ENCODE measurements around the gene SIM2.

GRCh38 chr21:36759348-36760083 lies 60.6 kb downstream of the SIM2 start:
- TF ChIP-seq CTCF (IDR thresholded peaks at IDR 0.05) (no peak), POLR2A (IDR thresholded peaks at IDR 0.05) (no peak), POLR2AphosphoS5 (IDR thresholded peaks at IDR 0.05) (no peak)

Measured in gastroesophageal sphincter (tissue), 3 donors.